H1 (cell line): ENCODE results near the gene ZBTB20.

Experiments
- ATF2 ChIP-seq: IDR thresholded peaks from 2 replicates; pipeline ENCODE4 v1.6.1; 2012; ENCODE audit warnings: low read length, inconsistent platforms
- CTCF ChIP-seq, 3 experiments: IDR thresholded peaks; 1 replicate in 2 of 3; 2 replicates in 1 of 3; pipeline versions ENCODE4 v1.5.1 to v1.6.1; 2011; ENCODE audit warnings: low read length in 3 of 3, mild to moderate bottlenecking in 3 of 3, inconsistent platforms in 2 of 3, low read depth in 1 of 3, moderate library complexity in 1 of 3; ENCODE audit not compliant: insufficient read depth in 1 of 3; ENCODE audit errors: control extremely low read depth in 1 of 3
- JUN ChIP-seq: IDR thresholded peaks from 2 replicates; pipeline ENCODE4 v1.6.1; 2011; ENCODE audit warnings: low read depth, mild to moderate bottlenecking, improper control_type of control experiment, low read length
- MAFK ChIP-seq: IDR thresholded peaks from 2 replicates; pipeline ENCODE4 v1.6.1; 2012; ENCODE audit warnings: low read depth, mild to moderate bottlenecking, improper control_type of control experiment, low read length
- MAX ChIP-seq: IDR thresholded peaks from 2 replicates; pipeline ENCODE4 v1.6.1; 2012; ENCODE audit warnings: inconsistent platforms
- SUZ12 ChIP-seq: fragments of 200-600 bp; sonication (generic); IDR thresholded peaks from 2 replicates; pipeline ENCODE4 v1.6.1; 2012; ENCODE audit warnings: mild to moderate bottlenecking, inconsistent platforms, low read length, moderate library complexity, mixed read lengths
- TAF7 ChIP-seq: optimal IDR thresholded peaks from 2 replicates; pipeline ENCODE3; 2011; ENCODE audit warnings: low read depth, mild to moderate bottlenecking, inconsistent platforms, low read length, moderate library complexity, borderline replicate concordance
- USF2 ChIP-seq: IDR thresholded peaks from 2 replicates; pipeline ENCODE4 v1.6.1; 2011; ENCODE audit warnings: low read length, improper control_type of control experiment
- YY1 ChIP-seq: IDR thresholded peaks from 2 replicates; pipeline ENCODE4 v1.6.1; 2011; ENCODE audit warnings: low read depth, mild to moderate bottlenecking, low read length

- TF ChIP-seq CTCF (IDR thresholded peaks at IDR 0.05; ENCODE audit: control extremely low read depth in 1 of 3, insufficient read depth in 1 of 3, low read depth in 1 of 3, low read length in 3 of 3) (no peak), JUN (no peak), ATF2 (no peak), YY1 (no peak), MAFK (no peak), SUZ12 (no peak), MAX (no peak), TAF7 (no peak), USF2 (no peak)
Measured at GRCh38 chr3:114649331-114649730, 497.8 kb downstream of the ZBTB20 start.
